Neural crest cell (in vitro differentiated cells): ENCODE measurements around the gene RAD9B. TPM values are rescaled to one million over a fixed set of nuclear protein-coding genes. Genes with fewer than 3 reads are reported as not detected.

Source experiments
- DNase-seq: peaks from one replicate; pipeline ENCODE4 v3.0.0; 2021; ENCODE audit warnings: low read depth, mixed read lengths, low spot score
- H3K27ac Mint-ChIP-seq: one replicate; pipeline ENCODE4 v1.8.0; 2021; ENCODE audit warnings: mild to moderate bottlenecking, mixed read lengths; ENCODE audit not compliant: unreplicated experiment
- H3K27me3 Mint-ChIP-seq: 2 replicates; pipeline ENCODE4 v1.8.0; 2021; ENCODE audit warnings: low read depth, mild to moderate bottlenecking, mixed read lengths
- H3K36me3 Mint-ChIP-seq: 2 replicates; pipeline ENCODE4 v1.8.0; 2021; ENCODE audit warnings: low read depth, mild to moderate bottlenecking, mixed read lengths
- H3K4me1 Mint-ChIP-seq: 2 replicates; pipeline ENCODE4 v1.8.0; 2021; ENCODE audit warnings: mixed read lengths
- H3K4me3 Mint-ChIP-seq: one replicate; pipeline ENCODE4 v1.8.0; 2021; ENCODE audit warnings: mild to moderate bottlenecking, mixed read lengths
- H3K9me3 Mint-ChIP-seq: 2 replicates; pipeline ENCODE4 v1.8.0; 2021; ENCODE audit warnings: mixed read lengths
- total RNA-seq: library from RNA; stranded (reverse); gene quantifications from 2 replicates; pipeline ENCODE4 v1.2.1, GENCODE V29; 2021
- TF ChIP-seq, protein P1 (sequence below): fragments of 200-600 bp; sonication (generic); conservative IDR thresholded peaks from 2 replicates; pipeline ENCODE4 v1.5.0; 2021; ENCODE audit warnings: antibody characterized with exemption, mild to moderate bottlenecking

Gene RAD9B
- total RNA-seq, 1 donor from 2014 or later = 0.23 TPM

DNA sequence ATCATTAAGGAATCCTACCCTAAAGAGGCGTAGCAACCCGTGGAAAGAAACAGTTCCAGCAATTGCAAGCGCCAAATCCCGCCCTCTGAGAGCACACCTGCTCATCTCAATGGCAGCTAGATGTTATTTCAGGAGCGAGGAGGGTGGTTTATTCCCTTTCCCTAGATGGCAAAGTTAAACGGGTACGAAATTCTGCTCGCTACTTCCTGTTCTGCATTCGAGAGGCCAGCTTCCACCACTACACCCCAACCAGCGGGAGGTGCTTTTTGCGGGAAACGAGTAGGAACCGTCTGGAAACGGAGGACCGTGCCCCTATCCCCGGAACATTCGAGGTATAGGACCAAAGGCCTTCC lies 756 bp upstream of the RAD9B start:
- Mint-ChIP-seq H3K9me3 (peaks cover 13% of the 10 kb centered on the region), H3K36me3 (peaks cover 7% of the 10 kb centered on the region), H3K4me3 (peak overlapping the region; percentile 99), H3K4me1 (peaks cover 31% of the 10 kb centered on the region), H3K27me3 (no peaks in the 10 kb centered on the region), H3K27ac (peak overlapping the region; percentile 95)
- TF ChIP-seq, protein P1, sequence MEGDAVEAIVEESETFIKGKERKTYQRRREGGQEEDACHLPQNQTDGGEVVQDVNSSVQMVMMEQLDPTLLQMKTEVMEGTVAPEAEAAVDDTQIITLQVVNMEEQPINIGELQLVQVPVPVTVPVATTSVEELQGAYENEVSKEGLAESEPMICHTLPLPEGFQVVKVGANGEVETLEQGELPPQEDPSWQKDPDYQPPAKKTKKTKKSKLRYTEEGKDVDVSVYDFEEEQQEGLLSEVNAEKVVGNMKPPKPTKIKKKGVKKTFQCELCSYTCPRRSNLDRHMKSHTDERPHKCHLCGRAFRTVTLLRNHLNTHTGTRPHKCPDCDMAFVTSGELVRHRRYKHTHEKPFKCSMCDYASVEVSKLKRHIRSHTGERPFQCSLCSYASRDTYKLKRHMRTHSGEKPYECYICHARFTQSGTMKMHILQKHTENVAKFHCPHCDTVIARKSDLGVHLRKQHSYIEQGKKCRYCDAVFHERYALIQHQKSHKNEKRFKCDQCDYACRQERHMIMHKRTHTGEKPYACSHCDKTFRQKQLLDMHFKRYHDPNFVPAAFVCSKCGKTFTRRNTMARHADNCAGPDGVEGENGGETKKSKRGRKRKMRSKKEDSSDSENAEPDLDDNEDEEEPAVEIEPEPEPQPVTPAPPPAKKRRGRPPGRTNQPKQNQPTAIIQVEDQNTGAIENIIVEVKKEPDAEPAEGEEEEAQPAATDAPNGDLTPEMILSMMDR = no peak
- peak; percentile 33 for DNase-seq

DNA sequence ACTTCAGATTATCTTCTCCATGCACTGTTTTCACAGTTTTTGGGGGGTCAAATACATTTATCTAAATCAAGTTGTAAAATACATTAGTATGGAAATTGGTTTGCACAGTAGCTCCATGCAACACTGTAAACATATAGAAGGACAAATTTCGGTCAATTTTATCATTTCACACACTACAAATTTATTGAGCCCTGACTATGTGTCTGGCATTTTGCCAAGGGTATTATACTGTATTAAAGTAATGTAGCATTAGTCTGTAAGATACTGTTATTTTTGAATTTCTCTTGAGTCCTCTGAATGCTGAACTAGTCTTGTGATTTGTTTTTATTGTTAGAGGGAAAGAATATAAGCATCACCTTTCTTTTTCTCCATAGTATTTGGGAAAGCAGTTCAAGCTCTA lies 1.3 kb downstream of the RAD9B start:
- peaks cover 7% of the 10 kb centered on the region for H3K36me3 Mint-ChIP-seq
- no peaks in the 10 kb centered on the region for H3K27me3 Mint-ChIP-seq
- H3K4me3 Mint-ChIP-seq = peak overlapping the region; percentile 99
- peaks cover 13% of the 10 kb centered on the region for H3K9me3 Mint-ChIP-seq
- TF ChIP-seq, protein P1 = no peak
- DNase-seq = no peak
- H3K4me1 Mint-ChIP-seq = peaks cover 31% of the 10 kb centered on the region
- H3K27ac Mint-ChIP-seq = no peak overlapping the region

DNA sequence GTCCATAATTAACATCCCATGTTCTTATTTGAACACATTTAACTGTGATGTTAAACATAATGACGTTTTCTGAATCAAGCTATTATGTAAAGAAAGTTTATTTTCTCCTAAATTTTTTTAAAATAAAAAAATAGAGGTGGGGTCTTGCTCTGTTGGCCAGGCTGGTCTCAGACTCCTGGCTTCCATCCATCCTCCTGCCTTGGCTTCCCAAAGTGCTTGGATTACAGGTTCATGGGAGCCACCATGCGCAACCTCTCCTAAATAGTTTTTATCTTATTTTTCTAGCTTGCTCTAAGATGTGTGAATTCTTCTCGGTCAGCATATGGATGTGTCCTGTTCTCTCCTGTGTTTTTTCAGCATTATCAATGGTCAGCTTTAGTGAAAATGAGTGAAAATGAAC lies 3.2 kb downstream of the RAD9B start:
- H3K4me3 Mint-ChIP-seq = no peak overlapping the region
- peaks cover 7% of the 10 kb centered on the region for H3K36me3 Mint-ChIP-seq
- TF ChIP-seq, protein P1 = no peak
- H3K4me1 Mint-ChIP-seq = peaks cover 19% of the 10 kb centered on the region
- H3K27ac Mint-ChIP-seq = no peak overlapping the region
- DNase-seq = no peak
- peaks cover 13% of the 10 kb centered on the region for H3K9me3 Mint-ChIP-seq
- H3K27me3 Mint-ChIP-seq = peaks cover 4% of the 10 kb centered on the region

DNA sequence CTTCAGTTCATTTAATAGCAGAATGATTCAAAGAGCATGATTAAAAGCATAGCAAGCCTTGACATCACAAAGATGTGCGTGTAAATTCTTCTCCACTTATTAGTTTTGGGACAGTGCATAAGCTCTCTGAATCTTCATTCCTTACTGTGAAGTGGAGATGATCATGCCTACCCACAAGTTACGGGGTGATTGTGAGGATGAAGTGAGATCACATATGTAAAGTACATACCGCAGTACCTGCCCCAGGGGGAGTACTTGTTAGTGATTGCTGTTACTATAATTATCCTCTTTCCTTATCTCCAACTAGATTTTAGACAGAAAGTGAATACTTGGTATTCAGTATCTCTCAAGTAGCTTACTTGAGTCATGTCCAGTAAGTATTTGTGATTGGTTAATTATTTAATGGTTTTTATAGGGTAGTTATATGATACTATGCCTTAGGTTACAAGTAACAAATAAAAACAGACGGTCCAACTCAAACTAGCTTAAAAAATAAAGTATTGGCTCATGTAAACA lies 6.0 kb downstream of the RAD9B start:
- Mint-ChIP-seq H3K9me3 (peaks cover 4% of the 10 kb centered on the region), H3K4me3 (no peak overlapping the region), H3K27me3 (peaks cover 20% of the 10 kb centered on the region), H3K4me1 (no peaks in the 10 kb centered on the region), H3K27ac (no peak overlapping the region), H3K36me3 (no peaks in the 10 kb centered on the region)
- no peak for DNase-seq
- TF ChIP-seq, protein P1 = no peak

DNA sequence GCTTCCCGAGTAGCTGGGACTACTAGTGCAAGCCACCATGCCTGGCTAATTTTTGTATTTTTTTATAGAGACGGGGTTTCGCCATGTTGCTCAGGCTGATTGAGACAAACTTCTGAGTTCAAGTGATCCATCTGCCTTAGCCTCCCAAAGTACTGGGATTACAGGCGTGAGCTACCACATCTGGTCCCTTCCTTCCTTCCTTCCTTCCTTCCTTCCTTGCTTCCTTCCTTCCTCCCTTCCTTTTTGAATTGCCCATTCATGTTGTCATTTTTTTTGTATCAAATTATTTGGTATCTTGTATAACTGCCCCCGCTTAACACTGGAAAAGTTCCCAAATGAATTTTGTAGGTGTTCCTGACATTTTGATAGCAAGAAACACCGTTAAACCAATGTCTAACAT lies 11.7 kb downstream of the RAD9B start:
- Mint-ChIP-seq H3K4me3 (no peak overlapping the region), H3K36me3 (no peaks in the 10 kb centered on the region), H3K27ac (no peak overlapping the region), H3K4me1 (no peaks in the 10 kb centered on the region), H3K9me3 (no peaks in the 10 kb centered on the region), H3K27me3 (peaks cover 41% of the 10 kb centered on the region)
- TF ChIP-seq, protein P1 = no peak
- DNase-seq = no peak

DNA sequence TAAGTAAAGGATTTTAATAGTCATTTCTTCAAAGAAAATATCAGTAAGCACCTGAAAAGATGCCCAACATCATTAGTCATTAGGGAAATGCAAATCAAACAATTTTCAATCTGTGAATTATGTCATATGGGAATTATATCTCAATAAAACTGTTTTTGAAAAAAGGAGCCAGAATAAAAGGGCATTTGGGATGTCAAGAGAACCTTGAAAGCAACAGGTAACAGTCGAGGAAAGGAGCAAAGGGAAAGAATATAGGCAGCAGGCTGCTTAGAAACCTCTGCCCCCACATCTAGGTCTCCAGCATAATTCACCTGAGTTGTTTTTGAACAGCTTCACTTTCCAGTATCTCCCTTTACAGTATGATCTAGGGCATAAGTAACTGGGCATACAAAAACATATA lies 12.2 kb downstream of the RAD9B start:
- no peak for DNase-seq
- no peaks in the 10 kb centered on the region for H3K36me3 Mint-ChIP-seq

More for the DNA sequence above, 12.2 kb downstream of the RAD9B start:
- Mint-ChIP-seq H3K27ac (no peak overlapping the region), H3K4me1 (no peaks in the 10 kb centered on the region), H3K27me3 (peaks cover 41% of the 10 kb centered on the region), H3K9me3 (no peaks in the 10 kb centered on the region), H3K4me3 (no peak overlapping the region)
- TF ChIP-seq, protein P1 = no peak
